ENCODE data around the gene FCN2. TPM values are rescaled to one million over a fixed set of nuclear protein-coding genes. Genes with fewer than 3 reads are reported as not detected.

The FCN2 gene
- total and polyA plus RNA-seq, 2 of the 13 experiments (the other 11 are each of a cell fraction or from before 2014, with no cell fraction given) = not detected

DNA sequence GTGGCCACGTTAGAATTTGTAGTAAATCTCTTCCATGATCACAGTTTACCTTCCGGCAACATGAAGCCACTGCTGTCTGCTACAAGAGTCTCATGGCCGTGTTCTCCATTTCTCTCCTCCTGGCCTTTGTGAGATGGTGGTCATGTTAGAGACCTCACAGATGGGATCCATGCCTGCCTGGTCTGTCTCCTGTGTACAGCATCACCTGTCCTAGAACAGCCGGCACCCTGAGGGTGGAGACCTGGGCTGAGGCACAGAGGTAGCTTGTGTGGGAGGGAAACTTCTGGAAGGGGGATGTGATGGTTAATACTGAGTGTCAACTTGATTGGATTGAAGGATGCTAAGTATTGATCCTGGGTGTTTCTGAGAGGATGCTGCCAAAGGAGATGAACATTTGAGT is 3.1 kb upstream of the FCN2 start:
- ATAC-seq = no peak
- no peaks in the 10 kb centered on the region for H3K9me3 ChIP-seq (ENCODE audit: low read length)
- no peaks in the 10 kb centered on the region for H4K20me1 ChIP-seq (ENCODE audit: insufficient read depth, low read length)
- no peak overlapping the region for H3K4me2 ChIP-seq (ENCODE audit: low read depth, low read length)
- no peak for TF ChIP-seq ZNF558 (CRISPR knock-in tag; IDR thresholded peaks at IDR 0.05; ENCODE audit: borderline replicate concordance)
- TF ChIP-seq, protein P1, sequence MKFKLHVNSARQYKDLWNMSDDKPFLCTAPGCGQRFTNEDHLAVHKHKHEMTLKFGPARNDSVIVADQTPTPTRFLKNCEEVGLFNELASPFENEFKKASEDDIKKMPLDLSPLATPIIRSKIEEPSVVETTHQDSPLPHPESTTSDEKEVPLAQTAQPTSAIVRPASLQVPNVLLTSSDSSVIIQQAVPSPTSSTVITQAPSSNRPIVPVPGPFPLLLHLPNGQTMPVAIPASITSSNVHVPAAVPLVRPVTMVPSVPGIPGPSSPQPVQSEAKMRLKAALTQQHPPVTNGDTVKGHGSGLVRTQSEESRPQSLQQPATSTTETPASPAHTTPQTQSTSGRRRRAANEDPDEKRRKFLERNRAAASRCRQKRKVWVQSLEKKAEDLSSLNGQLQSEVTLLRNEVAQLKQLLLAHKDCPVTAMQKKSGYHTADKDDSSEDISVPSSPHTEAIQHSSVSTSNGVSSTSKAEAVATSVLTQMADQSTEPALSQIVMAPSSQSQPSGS (CRISPR knock-in tag; IDR thresholded peaks at IDR 0.05) = no peak
- TF ChIP-seq MED13 (CRISPR knock-in tag; IDR thresholded peaks at IDR 0.05) = no peak
- no peak for TF ChIP-seq ZNF891 (CRISPR knock-in tag; IDR thresholded peaks at IDR 0.05)
- TF ChIP-seq PPARG (CRISPR knock-in tag; conservative IDR thresholded peaks at IDR 0.05) = no peak
- no peak for TF ChIP-seq CENPX (CRISPR knock-in tag; IDR thresholded peaks at IDR 0.05)
- no peak for TF ChIP-seq POLR2G (IDR thresholded peaks at IDR 0.05; ENCODE audit: low read depth, low read length)
- no peak for TF ChIP-seq HNF4G (IDR thresholded peaks at IDR 0.05; ENCODE audit: borderline replicate concordance, low read depth, low read length)
- TF ChIP-seq HNF4G (CRISPR knock-in tag; IDR thresholded peaks at IDR 0.05; ENCODE audit: borderline replicate concordance, low read depth) = no peak
- TF ChIP-seq, protein P2, sequence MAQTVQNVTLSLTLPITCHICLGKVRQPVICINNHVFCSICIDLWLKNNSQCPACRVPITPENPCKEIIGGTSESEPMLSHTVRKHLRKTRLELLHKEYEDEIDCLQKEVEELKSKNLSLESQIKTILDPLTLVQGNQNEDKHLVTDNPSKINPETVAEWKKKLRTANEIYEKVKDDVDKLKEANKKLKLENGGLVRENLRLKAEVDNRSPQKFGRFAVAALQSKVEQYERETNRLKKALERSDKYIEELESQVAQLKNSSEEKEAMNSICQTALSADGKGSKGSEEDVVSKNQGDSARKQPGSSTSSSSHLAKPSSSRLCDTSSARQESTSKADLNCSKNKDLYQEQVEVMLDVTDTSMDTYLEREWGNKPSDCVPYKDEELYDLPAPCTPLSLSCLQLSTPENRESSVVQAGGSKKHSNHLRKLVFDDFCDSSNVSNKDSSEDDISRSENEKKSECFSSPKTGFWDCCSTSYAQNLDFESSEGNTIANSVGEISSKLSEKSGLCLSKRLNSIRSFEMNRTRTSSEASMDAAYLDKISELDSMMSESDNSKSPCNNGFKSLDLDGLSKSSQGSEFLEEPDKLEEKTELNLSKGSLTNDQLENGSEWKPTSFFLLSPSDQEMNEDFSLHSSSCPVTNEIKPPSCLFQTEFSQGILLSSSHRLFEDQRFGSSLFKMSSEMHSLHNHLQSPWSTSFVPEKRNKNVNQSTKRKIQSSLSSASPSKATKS (CRISPR knock-in tag; IDR thresholded peaks at IDR 0.05) = no peak
- TF ChIP-seq ZFP36L2 (CRISPR knock-in tag; IDR thresholded peaks at IDR 0.05) = no peak
- TF ChIP-seq, protein P3, sequence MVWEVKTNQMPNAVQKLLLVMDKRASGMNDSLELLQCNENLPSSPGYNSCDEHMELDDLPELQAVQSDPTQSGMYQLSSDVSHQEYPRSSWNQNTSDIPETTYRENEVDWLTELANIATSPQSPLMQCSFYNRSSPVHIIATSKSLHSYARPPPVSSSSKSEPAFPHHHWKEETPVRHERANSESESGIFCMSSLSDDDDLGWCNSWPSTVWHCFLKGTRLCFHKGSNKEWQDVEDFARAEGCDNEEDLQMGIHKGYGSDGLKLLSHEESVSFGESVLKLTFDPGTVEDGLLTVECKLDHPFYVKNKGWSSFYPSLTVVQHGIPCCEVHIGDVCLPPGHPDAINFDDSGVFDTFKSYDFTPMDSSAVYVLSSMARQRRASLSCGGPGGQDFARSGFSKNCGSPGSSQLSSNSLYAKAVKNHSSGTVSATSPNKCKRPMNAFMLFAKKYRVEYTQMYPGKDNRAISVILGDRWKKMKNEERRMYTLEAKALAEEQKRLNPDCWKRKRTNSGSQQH (CRISPR knock-in tag; IDR thresholded peaks at IDR 0.05; ENCODE audit: low read depth) = no peak
- no peak for TF ChIP-seq ZNF253 (CRISPR knock-in tag; IDR thresholded peaks at IDR 0.05; ENCODE audit: borderline replicate concordance)
- TF ChIP-seq, protein P4, sequence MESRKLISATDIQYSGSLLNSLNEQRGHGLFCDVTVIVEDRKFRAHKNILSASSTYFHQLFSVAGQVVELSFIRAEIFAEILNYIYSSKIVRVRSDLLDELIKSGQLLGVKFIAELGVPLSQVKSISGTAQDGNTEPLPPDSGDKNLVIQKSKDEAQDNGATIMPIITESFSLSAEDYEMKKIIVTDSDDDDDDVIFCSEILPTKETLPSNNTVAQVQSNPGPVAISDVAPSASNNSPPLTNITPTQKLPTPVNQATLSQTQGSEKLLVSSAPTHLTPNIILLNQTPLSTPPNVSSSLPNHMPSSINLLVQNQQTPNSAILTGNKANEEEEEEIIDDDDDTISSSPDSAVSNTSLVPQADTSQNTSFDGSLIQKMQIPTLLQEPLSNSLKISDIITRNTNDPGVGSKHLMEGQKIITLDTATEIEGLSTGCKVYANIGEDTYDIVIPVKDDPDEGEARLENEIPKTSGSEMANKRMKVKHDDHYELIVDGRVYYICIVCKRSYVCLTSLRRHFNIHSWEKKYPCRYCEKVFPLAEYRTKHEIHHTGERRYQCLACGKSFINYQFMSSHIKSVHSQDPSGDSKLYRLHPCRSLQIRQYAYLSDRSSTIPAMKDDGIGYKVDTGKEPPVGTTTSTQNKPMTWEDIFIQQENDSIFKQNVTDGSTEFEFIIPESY (CRISPR knock-in tag; IDR thresholded peaks at IDR 0.05) = no peak
- TF ChIP-seq ZNF296 (CRISPR knock-in tag; conservative IDR thresholded peaks at IDR 0.05) = no peak
- POLR2A ChIA-PET = no interaction called here
- DNase-seq (ENCODE audit: low spot score) = no peak
- H3K4me3 ChIP-seq (replicated peaks in 1 of 3; ENCODE audit: insufficient read depth in 1 of 3, low read depth in 2 of 3, low read length in 3 of 3) = no peak overlapping the region
- H3K27me3 ChIP-seq (ENCODE audit: control insufficient read depth in 1 of 2, insufficient read depth in 2 of 2, low read length in 2 of 2) = peaks cover 6 to 24% of the 10 kb centered on the region in 2 experiments; a peak in 4 of 5 replicates
- H3K36me3 ChIP-seq (replicated peaks in 1 of 2; ENCODE audit: control insufficient read depth in 1 of 2, insufficient read depth in 2 of 2, low read length in 2 of 2) = no peaks in the 10 kb centered on the region
- 25% methylated on average over 4 of the region's 4 CpGs for WGBS (ENCODE audit: low lambda C conversion rate)
- H2AFZ ChIP-seq (ENCODE audit: low read length) = no peak overlapping the region
- no peaks in the 10 kb centered on the region for H3K79me2 ChIP-seq (ENCODE audit: insufficient read depth, low read length)
- CTCF ChIA-PET (ENCODE audit: low intra/inter-chr PET ratio, low total read pairs) = no interaction called here
- no peaks in the 10 kb centered on the region for H3K4me1 ChIP-seq (ENCODE audit: insufficient read depth, low read length)
- no peak overlapping the region for H3K9ac ChIP-seq (ENCODE audit: insufficient read depth, low read depth, low read length)
- in situ Hi-C loops (cut with HindIII; ENCODE audit: extremely low pct_ligation_motif_present, low pct_unique_long_range_greater_than_20kb) = no loop called here
- FAIRE-seq = no peak
- intact Hi-C loops (cut with micrococcal nuclease; ENCODE audit: unreplicated experiment) = no loop called here
- H3K27ac ChIP-seq (ENCODE audit: extremely low read length, insufficient read depth, low read length) = no peak overlapping the region
- BruUV-seq (replicated peaks) = no TSS peak

Data from HepG2 (cell line).